ENCODE measurements around the gene PTPRN2. TPM values are rescaled to one million over a fixed set of nuclear protein-coding genes. Genes with fewer than 3 reads are reported as not detected.

Gene PTPRN2
- total RNA-seq, 1 experiment from 2014 or later = not detected

DNA sequence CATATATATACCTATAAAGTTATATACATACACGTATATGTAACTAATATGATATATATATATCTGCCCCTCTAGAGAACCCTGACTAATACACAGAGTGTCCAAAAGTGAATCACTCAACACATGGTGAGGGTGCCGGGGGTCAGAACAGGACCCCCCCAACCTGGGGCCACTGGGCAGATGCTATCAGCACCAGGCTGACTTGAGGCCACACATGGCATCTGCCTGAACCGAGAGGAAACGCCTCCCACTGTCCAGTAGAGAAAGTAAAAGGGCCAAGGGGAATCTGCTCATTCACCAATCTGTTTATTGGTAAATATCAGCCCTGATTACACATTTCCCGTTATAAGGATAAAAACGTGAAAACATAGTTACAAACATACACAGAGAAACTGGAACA is 218.3 kb downstream of the PTPRN2 start:
- no TSS peak for BruUV-seq (replicated peaks)
- Histone ChIP-seq H3K79me2 (ENCODE audit: low read depth) (no peaks in the 10 kb centered on the region), H2AFZ (no peak overlapping the region), H3K9me2 (ENCODE audit: insufficient read depth) (no peaks in the 10 kb centered on the region), H3F3A (ENCODE audit: insufficient read depth, low read depth) (no peaks in the 10 kb centered on the region), H3K36me3 (ENCODE audit: low read depth) (no peaks in the 10 kb centered on the region), H4K20me1 (ENCODE audit: insufficient read depth) (peaks cover 8% of the 10 kb centered on the region; the same call in 1 of the 2 replicates), H3K4me1 (replicated peaks; ENCODE audit: insufficient read depth) (no peaks in the 10 kb centered on the region), H3K4me3 (no peak overlapping the region), H3K4me2 (no peak overlapping the region), H3K27me3 (ENCODE audit: insufficient read depth, low read depth) (peaks cover 87% of the 10 kb centered on the region), H3K27ac (no peak overlapping the region), H3K9me3 (ENCODE audit: insufficient read depth, low read depth) (no peaks in the 10 kb centered on the region)
- TF ChIP-seq, protein P1, sequence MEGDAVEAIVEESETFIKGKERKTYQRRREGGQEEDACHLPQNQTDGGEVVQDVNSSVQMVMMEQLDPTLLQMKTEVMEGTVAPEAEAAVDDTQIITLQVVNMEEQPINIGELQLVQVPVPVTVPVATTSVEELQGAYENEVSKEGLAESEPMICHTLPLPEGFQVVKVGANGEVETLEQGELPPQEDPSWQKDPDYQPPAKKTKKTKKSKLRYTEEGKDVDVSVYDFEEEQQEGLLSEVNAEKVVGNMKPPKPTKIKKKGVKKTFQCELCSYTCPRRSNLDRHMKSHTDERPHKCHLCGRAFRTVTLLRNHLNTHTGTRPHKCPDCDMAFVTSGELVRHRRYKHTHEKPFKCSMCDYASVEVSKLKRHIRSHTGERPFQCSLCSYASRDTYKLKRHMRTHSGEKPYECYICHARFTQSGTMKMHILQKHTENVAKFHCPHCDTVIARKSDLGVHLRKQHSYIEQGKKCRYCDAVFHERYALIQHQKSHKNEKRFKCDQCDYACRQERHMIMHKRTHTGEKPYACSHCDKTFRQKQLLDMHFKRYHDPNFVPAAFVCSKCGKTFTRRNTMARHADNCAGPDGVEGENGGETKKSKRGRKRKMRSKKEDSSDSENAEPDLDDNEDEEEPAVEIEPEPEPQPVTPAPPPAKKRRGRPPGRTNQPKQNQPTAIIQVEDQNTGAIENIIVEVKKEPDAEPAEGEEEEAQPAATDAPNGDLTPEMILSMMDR (conservative IDR thresholded peaks at IDR 0.05) = no peak
- no peak for TF ChIP-seq EZH2 (IDR thresholded peaks at IDR 0.05; ENCODE audit: low read depth)
- CTCF ChIA-PET = no interaction called here
- POLR2A ChIA-PET (ENCODE audit: unreplicated experiment) = no interaction called here
- intact Hi-C loops (cut with micrococcal nuclease; ENCODE audit: unreplicated experiment) = no loop called here
- no peak for DNase-seq

DNA sequence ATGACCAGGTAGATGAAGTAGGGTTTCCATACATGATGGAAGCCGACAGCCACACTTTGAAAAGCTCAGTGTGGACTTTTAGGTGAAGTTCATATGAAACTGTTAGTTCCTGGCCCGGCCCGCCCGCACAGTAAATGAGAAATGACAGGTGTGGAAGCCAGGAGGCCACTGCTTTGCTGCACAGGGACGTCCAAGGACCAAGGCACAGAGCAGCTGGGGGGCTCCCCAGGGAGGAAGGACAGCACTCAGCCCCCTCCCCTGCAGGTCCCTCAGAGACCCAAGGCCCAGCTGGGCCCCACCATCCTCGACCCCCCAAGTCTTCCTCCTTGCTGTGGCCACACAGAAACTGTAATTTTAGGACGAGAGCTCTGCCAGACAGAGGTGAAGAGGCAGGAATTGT is 219.2 kb downstream of the PTPRN2 start:
- no peaks in the 10 kb centered on the region for H3F3A ChIP-seq (ENCODE audit: insufficient read depth, low read depth)
- no peaks in the 10 kb centered on the region for H3K4me1 ChIP-seq (replicated peaks; ENCODE audit: insufficient read depth)
- no peaks in the 10 kb centered on the region for H3K9me2 ChIP-seq (ENCODE audit: insufficient read depth)
- no peak for TF ChIP-seq EZH2 (IDR thresholded peaks at IDR 0.05; ENCODE audit: low read depth)
- TF ChIP-seq, protein P1 (conservative IDR thresholded peaks at IDR 0.05) = no peak
- no peak overlapping the region for H3K4me3 ChIP-seq
- DNase-seq = no peak
- H2AFZ ChIP-seq = no peak overlapping the region
- H3K27ac ChIP-seq = no peak overlapping the region
- intact Hi-C loops (cut with micrococcal nuclease; ENCODE audit: unreplicated experiment) = no loop called here
- H3K4me2 ChIP-seq = no peak overlapping the region
- BruUV-seq (replicated peaks) = no TSS peak
- H3K9me3 ChIP-seq (ENCODE audit: insufficient read depth, low read depth) = no peaks in the 10 kb centered on the region
- ChIA-PET CTCF (no interaction called here), POLR2A (ENCODE audit: unreplicated experiment) (no interaction called here)
- H4K20me1 ChIP-seq (ENCODE audit: insufficient read depth) = peaks cover 8% of the 10 kb centered on the region; the same call in 1 of the 2 replicates
- no peaks in the 10 kb centered on the region for H3K79me2 ChIP-seq (ENCODE audit: low read depth)
- no peaks in the 10 kb centered on the region for H3K36me3 ChIP-seq (ENCODE audit: low read depth)
- peaks cover 87% of the 10 kb centered on the region for H3K27me3 ChIP-seq (ENCODE audit: insufficient read depth, low read depth)

- H3K9me3 ChIP-seq (ENCODE audit: insufficient read depth, low read depth) = no peaks in the 10 kb centered on the region
- DNase-seq = no peak
- H3K4me2 ChIP-seq = no peak overlapping the region
- no peaks in the 10 kb centered on the region for H3K9me2 ChIP-seq (ENCODE audit: insufficient read depth)
- H3F3A ChIP-seq (ENCODE audit: insufficient read depth, low read depth) = no peaks in the 10 kb centered on the region
- H3K79me2 ChIP-seq (ENCODE audit: low read depth) = no peaks in the 10 kb centered on the region
- BruUV-seq (replicated peaks) = no TSS peak
- no peaks in the 10 kb centered on the region for H3K4me1 ChIP-seq (replicated peaks; ENCODE audit: insufficient read depth)
- H3K36me3 ChIP-seq (ENCODE audit: low read depth) = no peaks in the 10 kb centered on the region
- peaks cover 87% of the 10 kb centered on the region for H3K27me3 ChIP-seq (ENCODE audit: insufficient read depth, low read depth)
- H3K4me3 ChIP-seq = no peak overlapping the region
- H4K20me1 ChIP-seq (ENCODE audit: insufficient read depth) = peaks cover 8% of the 10 kb centered on the region; the same call in 1 of the 2 replicates
- no peak overlapping the region for H2AFZ ChIP-seq
- ChIA-PET POLR2A (ENCODE audit: unreplicated experiment) (no interaction called here), CTCF (no interaction called here)
- TF ChIP-seq, protein P1 (conservative IDR thresholded peaks at IDR 0.05) = no peak
- no peak for TF ChIP-seq EZH2 (IDR thresholded peaks at IDR 0.05; ENCODE audit: low read depth)
- H3K27ac ChIP-seq = no peak overlapping the region
- intact Hi-C loops (cut with micrococcal nuclease; ENCODE audit: unreplicated experiment) = no loop called here
Observed at GRCh38 chr7:158367634-158367982, 220.0 kb downstream of the PTPRN2 start.

All from PC-9 (cell line).